ENCODE data around the gene GRPR. TPM values are rescaled to one million over a fixed set of nuclear protein-coding genes. Genes with fewer than 3 reads are reported as not detected.

The GRPR gene
- total RNA-seq, 1 experiment from 2014 or later: 28.8 TPM

GRCh38 chrX:16155581-16156096 lies 32.3 kb downstream of the GRPR start:
- Histone ChIP-seq H3K27me3 (ENCODE audit: insufficient read depth, low read length) (no peaks in the 10 kb centered on the region), H3K23me2 (ENCODE audit: insufficient read length, low read depth, low read length, poor library complexity, severe bottlenecking) (no peaks in the 10 kb centered on the region), H3T11ph (ENCODE audit: low read length) (no peak overlapping the region), H3K4me1 (ENCODE audit: insufficient read depth, low read length) (peaks cover 2% of the 10 kb centered on the region; the same call in 1 of the 2 replicates), H3K4ac (ENCODE audit: low read depth, low read length) (no peak overlapping the region), H4K5ac (ENCODE audit: insufficient read length, low read depth, low read length) (no peak overlapping the region), H2BK15ac (ENCODE audit: low read depth, low read length) (no peak overlapping the region), H3K14ac (ENCODE audit: insufficient read depth, low read length) (no peak overlapping the region), H3K9me3 (ENCODE audit: control insufficient read depth, low read depth, low read length) (no peaks in the 10 kb centered on the region), H3K79me2 (ENCODE audit: insufficient read depth, low read length) (no peaks in the 10 kb centered on the region), H2AFZ (ENCODE audit: low read length) (no peak overlapping the region), H3K9ac (ENCODE audit: extremely low read depth, insufficient read length, low read length) (no peak overlapping the region), H3K18ac (ENCODE audit: insufficient read length, low read depth, low read length) (no peak overlapping the region), H3K56ac (ENCODE audit: insufficient read length, low read depth, low read length) (no peak overlapping the region), H3K79me1 (ENCODE audit: insufficient read depth, low read depth, low read length, poor library complexity, severe bottlenecking) (peaks cover 6% of the 10 kb centered on the region), H2BK12ac (ENCODE audit: insufficient read length, low read depth, low read length) (no peak overlapping the region), H2BK5ac (ENCODE audit: insufficient read length, low read length) (no peak overlapping the region), H2BK120ac (ENCODE audit: low read depth, low read length, poor library complexity, severe bottlenecking) (no peak overlapping the region), H3K23ac (ENCODE audit: insufficient read length, low read depth, low read length) (no peak overlapping the region), H3K27ac (ENCODE audit: insufficient read length, low read depth, low read length) (no peak overlapping the region), H4K91ac (ENCODE audit: insufficient read length, low read depth, low read length) (no peak overlapping the region), H3K4me2 (ENCODE audit: insufficient read depth, insufficient read length, low read length) (no peak overlapping the region), H4K8ac (replicated peaks; ENCODE audit: insufficient read length, low read depth, low read length) (no peak overlapping the region), H2BK20ac (ENCODE audit: low read depth, low read length, poor library complexity, severe bottlenecking) (no peak overlapping the region), H4K20me1 (ENCODE audit: control insufficient read depth, insufficient read depth, insufficient read length) (no peaks in the 10 kb centered on the region), H2AK5ac (ENCODE audit: insufficient read length, low read length) (no peak overlapping the region)
- WGBS (ENCODE audit: extremely low coverage, insufficient read length, low lambda C conversion rate): no CpG with 5 or more reads among the region's 5 CpGs
- TF ChIP-seq CTCF (conservative IDR thresholded peaks at IDR 0.05): no peak
- Mint-ChIP-seq H3K27me3 (ENCODE audit: low read depth) (no peaks in the 10 kb centered on the region), H3K4me1 (peaks cover 8 to 10% of the 10 kb centered on the region in 2 experiments), H3K4me3 (no peak overlapping the region), H3K27ac (peak overlapping the region in 2 of 3 experiments; percentile 13 to 62; a peak in 2 of 7 replicates), H3K9me3 (no peaks in the 10 kb centered on the region), H3K36me3 (ENCODE audit: insufficient read depth in 1 of 3, low read depth in 3 of 3) (peaks cover 17 to 93% (median 56%) of the 10 kb centered on the region in 3 experiments)
- DNase-seq: no peak
